Heart left ventricle (tissue), 13 donors: ENCODE measurements around the gene AKAP12.

ENCODE experiments used
- CTCF ChIP-seq, 12 donors: fragments of 200-600 bp; sonication (generic) in 4 of 12; IDR thresholded peaks; one replicate each; pipeline versions ENCODE4 v1.5.0 to v1.8.0; 2018 to 2022; ENCODE audit warnings: antibody characterized with exemption in 12 of 12, mild to moderate bottlenecking in 5 of 12
- POLR2A ChIP-seq, 2 donors: fragments of 450-650 bp; IDR thresholded peaks; one replicate each; pipeline ENCODE4 v1.6.1; 2017; ENCODE audit warnings: antibody characterized with exemption in 2 of 2, mild to moderate bottlenecking in 2 of 2, moderate library complexity in 2 of 2
- donor health status: ischemic (EF 13 %, LVEDD 7.1; RV severe dilation, severe dysfunction).
- donor health status: DM: no; HTN: yes; CAD: no.
- donor health status: DM: no; HTN: no; CAD: no.
- donor health status: ischemic (EF 25% LVEDD 6.9; RV normal size, moderate dysfunction).
- donor health status: ischemic (EF 25% LVEDD 5.7; RV mildly dilated, moderate dysfunction).
- donor health status: ischemic (EF 35%, LVEDD 5.7; RV mildly dilated, moderate dysfunction).
- donor health status: nonischemic (EF 11% LVEDD 7.7; RV severe dilation, severe dysfunction).
- donor health status: DM: yes; HTN: yes; CAD: no.
- donor health status: PGD.
- donor health status: ischemic (EF 29% LVEDD 5.4; RV normal size, mild dysfunction).
- donor health status: nonischemic (EF 23%, LVEDD 6.1; RV moderate dilation, normal function).

DNA sequence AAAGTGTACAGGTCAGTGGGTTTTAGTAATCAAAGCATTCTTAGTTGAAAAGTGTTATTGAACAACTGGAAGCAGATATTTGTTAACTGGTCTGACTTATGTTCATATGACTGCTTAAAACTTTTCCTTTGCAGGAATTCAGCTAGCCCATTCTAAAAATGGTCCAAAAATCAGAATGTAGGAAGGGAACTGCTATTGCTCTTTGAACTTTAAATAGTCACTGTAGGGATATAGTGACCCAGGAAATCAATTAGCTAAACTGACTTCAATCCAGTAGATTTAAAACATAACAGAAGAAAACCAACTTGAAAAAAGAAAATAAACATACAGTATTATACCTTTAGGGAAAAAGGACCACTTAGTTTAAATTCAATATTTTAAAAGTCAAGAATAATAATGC is 25.5 kb downstream of the AKAP12 start:
- no peak for TF ChIP-seq POLR2A (IDR thresholded peaks at IDR 0.05)
- TF ChIP-seq CTCF (IDR thresholded peaks at IDR 0.05) = no peak
